VCaP (cell line): ENCODE measurements around the gene PVRIG.
A peak's percentile ranks its signal among the peaks of the same experiment; 100 is the strongest.
"Not testable (repeated sequence)": the region's sequence is repeated elsewhere in the genome, so short reads cannot be mapped to it uniquely, and the experiment has no call there.

Experiments used
- H3K27ac ChIP-seq: fragments of 450-650 bp; 2 replicates; pipeline ENCODE4 v1.5.1; 2017
- TF ChIP-seq, protein P1 (sequence below): fragments of 450-650 bp; conservative IDR thresholded peaks from 2 replicates; pipeline ENCODE4 v1.5.1; 2017; ENCODE audit warnings: mild to moderate bottlenecking, moderate library complexity

Gene PVRIG

GRCh38 chr7:100209493-100209892, 10.3 kb upstream of the PVRIG start:
- no peak overlapping the region for H3K27ac ChIP-seq
- TF ChIP-seq, protein P1, sequence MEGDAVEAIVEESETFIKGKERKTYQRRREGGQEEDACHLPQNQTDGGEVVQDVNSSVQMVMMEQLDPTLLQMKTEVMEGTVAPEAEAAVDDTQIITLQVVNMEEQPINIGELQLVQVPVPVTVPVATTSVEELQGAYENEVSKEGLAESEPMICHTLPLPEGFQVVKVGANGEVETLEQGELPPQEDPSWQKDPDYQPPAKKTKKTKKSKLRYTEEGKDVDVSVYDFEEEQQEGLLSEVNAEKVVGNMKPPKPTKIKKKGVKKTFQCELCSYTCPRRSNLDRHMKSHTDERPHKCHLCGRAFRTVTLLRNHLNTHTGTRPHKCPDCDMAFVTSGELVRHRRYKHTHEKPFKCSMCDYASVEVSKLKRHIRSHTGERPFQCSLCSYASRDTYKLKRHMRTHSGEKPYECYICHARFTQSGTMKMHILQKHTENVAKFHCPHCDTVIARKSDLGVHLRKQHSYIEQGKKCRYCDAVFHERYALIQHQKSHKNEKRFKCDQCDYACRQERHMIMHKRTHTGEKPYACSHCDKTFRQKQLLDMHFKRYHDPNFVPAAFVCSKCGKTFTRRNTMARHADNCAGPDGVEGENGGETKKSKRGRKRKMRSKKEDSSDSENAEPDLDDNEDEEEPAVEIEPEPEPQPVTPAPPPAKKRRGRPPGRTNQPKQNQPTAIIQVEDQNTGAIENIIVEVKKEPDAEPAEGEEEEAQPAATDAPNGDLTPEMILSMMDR, result no peak

DNA sequence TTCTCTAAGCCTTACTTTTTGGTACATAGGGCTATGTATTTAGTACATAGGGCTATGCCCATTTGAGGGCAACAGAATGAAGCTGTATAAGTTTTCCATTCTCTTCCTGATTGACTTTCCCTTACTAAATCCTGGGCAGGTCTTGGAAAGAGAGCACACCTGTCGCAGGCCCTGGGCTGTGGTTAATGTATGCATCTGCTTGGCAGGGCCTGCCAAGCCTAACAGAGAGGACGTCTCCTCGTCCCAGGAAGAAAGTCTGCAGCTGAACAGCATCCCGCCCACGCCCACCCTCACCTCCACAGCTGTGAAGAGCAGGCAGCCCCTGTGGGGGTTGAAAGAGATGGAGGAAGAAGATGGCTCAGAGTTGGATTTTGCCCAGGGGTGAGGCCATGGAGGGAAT, 8.9 kb upstream of the PVRIG start:
- no peak overlapping the region for H3K27ac ChIP-seq
- TF ChIP-seq, protein P1, result no peak

DNA sequence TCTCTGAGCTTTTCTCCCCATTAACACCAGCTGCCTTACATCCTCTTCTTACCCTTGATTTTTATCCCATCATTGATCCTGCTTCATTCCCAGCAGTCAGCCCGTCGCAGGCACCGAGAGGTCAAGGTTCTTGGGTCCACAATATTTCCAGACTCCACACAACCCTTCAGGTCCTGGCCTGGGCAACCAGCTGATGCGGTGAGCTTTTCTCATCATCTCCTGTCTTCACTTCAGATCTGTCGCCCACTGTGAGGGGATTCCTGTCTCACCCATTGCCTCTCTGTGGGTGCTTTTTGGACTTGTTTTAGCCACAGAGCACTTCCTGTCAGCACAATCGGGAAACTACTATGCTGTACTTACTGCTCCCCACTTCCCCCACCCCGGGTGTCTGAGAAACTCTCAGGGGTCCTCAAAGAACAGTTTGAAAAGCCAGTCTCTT, 8.4 kb upstream of the PVRIG start:
- no peak overlapping the region for H3K27ac ChIP-seq
- TF ChIP-seq, protein P1, result no peak

GRCh38 chr7:100212631-100213286, 7.0 kb upstream of the PVRIG start:
- H3K27ac ChIP-seq, result no peak overlapping the region
- TF ChIP-seq, protein P1, result no peak

- no peak overlapping the region for H3K27ac ChIP-seq
- TF ChIP-seq, protein P1, result no peak
Measured at GRCh38 chr7:100213672-100214071, 6.1 kb upstream of the PVRIG start.

DNA sequence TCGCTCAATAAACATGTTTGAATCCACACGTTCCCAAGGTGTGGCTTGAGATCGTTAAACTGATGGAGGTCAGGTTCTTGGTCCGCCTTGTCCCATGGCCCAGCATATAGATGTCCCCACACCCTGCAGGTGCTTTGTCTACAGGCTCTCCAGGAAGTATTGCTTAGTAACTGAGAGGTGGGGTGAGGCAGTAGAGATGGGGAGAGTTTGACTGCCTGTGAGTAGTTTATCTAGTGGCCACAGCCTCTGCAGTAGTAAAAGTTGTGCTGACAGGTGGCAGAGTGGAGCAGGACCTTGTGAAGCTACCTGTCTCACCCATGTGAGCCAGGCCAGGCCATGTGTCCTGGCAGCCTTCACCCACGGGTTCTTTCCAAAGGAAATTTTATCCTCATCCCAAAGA, 5.4 kb upstream of the PVRIG start:
- H3K27ac ChIP-seq, result not testable (repeated sequence)

DNA sequence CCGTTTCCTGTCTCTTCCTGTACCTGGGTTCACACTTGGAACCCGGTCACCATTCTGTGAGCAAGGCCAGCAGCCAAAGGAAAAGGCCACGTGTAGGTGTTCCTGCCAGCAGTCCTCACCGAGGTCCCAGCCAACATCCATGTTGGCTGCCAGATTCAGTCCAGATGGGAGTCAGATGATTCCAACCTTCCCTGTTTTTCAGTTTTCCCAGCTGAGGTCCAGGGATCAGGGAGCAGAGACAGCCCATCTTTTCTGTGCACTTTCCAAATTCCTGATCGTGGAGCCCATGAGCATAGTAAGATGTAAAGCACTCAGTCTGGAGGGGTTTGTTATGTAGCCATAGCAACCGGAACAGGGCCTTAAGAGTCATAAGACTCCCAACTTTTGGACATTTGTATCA, 3.9 kb upstream of the PVRIG start:
- H3K27ac ChIP-seq, result no peak overlapping the region
- TF ChIP-seq, protein P1, result no peak

DNA sequence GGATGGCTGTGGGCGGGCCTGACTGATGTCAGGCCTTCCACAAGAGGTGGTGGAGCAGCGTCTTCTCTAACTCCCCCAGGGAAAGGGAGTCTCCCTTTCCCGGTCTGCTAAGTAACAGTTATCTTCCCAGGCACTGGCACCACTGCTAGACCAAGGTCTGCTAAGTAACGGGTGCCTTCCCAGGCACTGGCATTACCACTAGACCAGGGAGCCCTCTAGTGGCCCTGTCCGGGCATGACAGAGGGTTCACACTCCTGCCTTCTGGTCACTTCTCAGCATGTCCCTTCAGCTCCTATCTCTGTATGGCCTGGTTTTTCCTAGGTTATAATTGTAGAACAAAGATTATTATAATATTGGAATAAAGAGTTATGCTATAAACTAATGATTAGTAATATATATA, 1.8 kb upstream of the PVRIG start:
- TF ChIP-seq, protein P1, result peak; percentile 16; the same call in 1 of the 2 replicates
- H3K27ac ChIP-seq, result not testable (repeated sequence)
